Kidney (tissue), 14 donors: ENCODE measurements around the gene ERCC5. TPM values are rescaled to one million over a fixed set of nuclear protein-coding genes. Genes with fewer than 3 reads are reported as not detected.

Experiments
- DNase-seq, 5 donors: peaks; one replicate each; pipeline ENCODE4 v3.0.0-alpha.2; 2013 to 2020
- FAIRE-seq: peaks from 2 replicates; lab custom pipeline; 2012; peaks lifted over from hg19 to GRCh38; lab: Jason Lieb, UNC
- H3K27ac ChIP-seq, 2 donors: one replicate each; pipeline ENCODE4 v1.7.0; 2013; ENCODE audit warnings: low read depth in 2 of 2, low read length in 2 of 2, inconsistent platforms in 1 of 2
- H3K27me3 ChIP-seq: one replicate; pipeline ENCODE4 v1.7.1; 2013; ENCODE audit warnings: low read length, inconsistent platforms; ENCODE audit not compliant: control insufficient read depth, insufficient read depth
- H3K36me3 ChIP-seq, 3 donors: one replicate each; pipeline versions ENCODE4 v1.7.0 to v1.7.1; 2013; ENCODE audit warnings: low read length in 3 of 3, control low read depth in 1 of 3, inconsistent platforms in 1 of 3; ENCODE audit not compliant: insufficient read depth in 3 of 3, control insufficient read depth in 2 of 3
- H3K4me1 ChIP-seq, 3 donors: one replicate each; pipeline versions ENCODE4 v1.7.0 to v1.7.1; 2013; ENCODE audit warnings: low read length in 3 of 3, inconsistent platforms in 1 of 3, low read depth in 1 of 3; ENCODE audit not compliant: control insufficient read depth in 2 of 3, insufficient read depth in 2 of 3
- H3K4me3 ChIP-seq, 3 donors: one replicate each; pipeline versions ENCODE4 v1.7.0 to v1.8.1; 2013; ENCODE audit warnings: low read length in 3 of 3, control low read depth in 1 of 3, inconsistent platforms in 1 of 3
- H3K9ac ChIP-seq, 3 donors: one replicate each; pipeline versions ENCODE4 v1.7.0 to v1.7.1; 2013; ENCODE audit warnings: low read length in 3 of 3, control low read depth in 1 of 3, inconsistent platforms in 1 of 3
- H3K9me3 ChIP-seq, 3 donors: one replicate each; pipeline versions ENCODE4 v1.7.0 to v1.7.1; 2013; ENCODE audit warnings: low read length in 3 of 3, control low read depth in 1 of 3, inconsistent platforms in 1 of 3; ENCODE audit not compliant: control insufficient read depth in 2 of 3, insufficient read depth in 1 of 3
- intact Hi-C: fragments of 100-400 bp; cut with DNase I; formaldehyde crosslinking; loops from one replicate; pipeline ENCODE4 v1.11.1; 2022
- polyA plus RNA-seq: library from polyadenylated mRNA; stranded (reverse); fragments of 350-450 nt; fragmentation: Illumina TruSeq; extraction: RNeasy Lipid Tissue Mini Kit (QIAGEN cat#74804); gene quantifications from one replicate; pipeline ENCODE4 v1.2.3, GENCODE V29; 2014; ENCODE audit warnings: low read depth, low replicate concordance; ENCODE audit not compliant: insufficient read depth
- total RNA-seq: library from RNA; stranded (reverse); fragmentation: NEBNext Ultra II Directional; extraction: Animal tissue kit (Norgen Biotek cat#: 25700); gene quantifications from one replicate; pipeline ENCODE4 v1.2.1, GENCODE V29; 2021
- TF ChIP-seq, protein P1 (sequence below): IDR thresholded peaks from 3 replicates; pipeline ENCODE4 v1.5.1; 2012; ENCODE audit warnings: mild to moderate bottlenecking, moderate library complexity, borderline replicate concordance; ENCODE audit not compliant: insufficient read depth; ENCODE audit errors: extremely low read depth
- donor health status: control.
- donor health status: control.
- donor health status: control.
- donor health status: control.
- donor health status: control.
- donor health status: DM: yes; HTN: yes; CAD: no.
- donor health status: Normal renal cell carcinoma (clear cell type).

The ERCC5 gene
- total and polyA plus RNA-seq, 2 donors from 2014 or later: 37.4 to 56.0 TPM

DNA sequence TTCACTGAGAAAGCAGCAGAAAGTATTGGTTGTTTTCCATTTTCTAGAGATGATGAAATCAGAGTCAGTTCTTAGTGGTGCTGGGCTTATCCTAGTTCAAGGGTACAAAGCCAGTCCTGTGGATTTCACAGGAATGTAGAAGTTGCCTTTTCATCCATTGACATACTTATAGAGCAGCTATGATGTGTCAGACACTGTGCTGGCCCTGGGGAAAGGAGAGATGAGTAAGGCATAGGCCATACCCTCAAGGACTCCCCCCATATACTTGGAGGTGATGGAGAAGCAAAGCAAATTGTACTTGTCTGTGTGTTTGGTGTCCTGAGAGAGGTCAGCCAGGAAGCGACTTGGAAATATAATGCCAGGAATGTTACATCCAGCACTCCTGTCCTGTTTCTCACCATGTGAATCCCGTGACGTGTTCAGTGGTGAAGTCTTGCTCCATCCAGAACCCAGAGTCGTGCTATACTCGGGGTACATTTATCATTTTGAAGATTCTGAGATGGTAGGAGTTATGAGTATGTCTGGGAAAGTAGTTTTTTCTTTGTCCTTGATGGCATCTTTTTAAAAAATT, 22.6 kb downstream of the ERCC5 start:
- no peak overlapping the region for H3K27ac ChIP-seq
- FAIRE-seq (no peak), DNase-seq (no peak)
- H3K4me3 ChIP-seq: no peak overlapping the region
- no peaks in the 10 kb centered on the region for H3K27me3 ChIP-seq
- peaks cover 0 to 2% (median 0%) of the 10 kb centered on the region in 3 donors for H3K4me1 ChIP-seq
- TF ChIP-seq, protein P1, sequence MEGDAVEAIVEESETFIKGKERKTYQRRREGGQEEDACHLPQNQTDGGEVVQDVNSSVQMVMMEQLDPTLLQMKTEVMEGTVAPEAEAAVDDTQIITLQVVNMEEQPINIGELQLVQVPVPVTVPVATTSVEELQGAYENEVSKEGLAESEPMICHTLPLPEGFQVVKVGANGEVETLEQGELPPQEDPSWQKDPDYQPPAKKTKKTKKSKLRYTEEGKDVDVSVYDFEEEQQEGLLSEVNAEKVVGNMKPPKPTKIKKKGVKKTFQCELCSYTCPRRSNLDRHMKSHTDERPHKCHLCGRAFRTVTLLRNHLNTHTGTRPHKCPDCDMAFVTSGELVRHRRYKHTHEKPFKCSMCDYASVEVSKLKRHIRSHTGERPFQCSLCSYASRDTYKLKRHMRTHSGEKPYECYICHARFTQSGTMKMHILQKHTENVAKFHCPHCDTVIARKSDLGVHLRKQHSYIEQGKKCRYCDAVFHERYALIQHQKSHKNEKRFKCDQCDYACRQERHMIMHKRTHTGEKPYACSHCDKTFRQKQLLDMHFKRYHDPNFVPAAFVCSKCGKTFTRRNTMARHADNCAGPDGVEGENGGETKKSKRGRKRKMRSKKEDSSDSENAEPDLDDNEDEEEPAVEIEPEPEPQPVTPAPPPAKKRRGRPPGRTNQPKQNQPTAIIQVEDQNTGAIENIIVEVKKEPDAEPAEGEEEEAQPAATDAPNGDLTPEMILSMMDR: no peak
- peaks cover 4 to 53% (median 43%) of the 10 kb centered on the region in 3 donors for H3K36me3 ChIP-seq
- no peak overlapping the region for H3K9ac ChIP-seq
- no peaks in the 10 kb centered on the region for H3K9me3 ChIP-seq
- intact Hi-C loops: no loop called here

DNA sequence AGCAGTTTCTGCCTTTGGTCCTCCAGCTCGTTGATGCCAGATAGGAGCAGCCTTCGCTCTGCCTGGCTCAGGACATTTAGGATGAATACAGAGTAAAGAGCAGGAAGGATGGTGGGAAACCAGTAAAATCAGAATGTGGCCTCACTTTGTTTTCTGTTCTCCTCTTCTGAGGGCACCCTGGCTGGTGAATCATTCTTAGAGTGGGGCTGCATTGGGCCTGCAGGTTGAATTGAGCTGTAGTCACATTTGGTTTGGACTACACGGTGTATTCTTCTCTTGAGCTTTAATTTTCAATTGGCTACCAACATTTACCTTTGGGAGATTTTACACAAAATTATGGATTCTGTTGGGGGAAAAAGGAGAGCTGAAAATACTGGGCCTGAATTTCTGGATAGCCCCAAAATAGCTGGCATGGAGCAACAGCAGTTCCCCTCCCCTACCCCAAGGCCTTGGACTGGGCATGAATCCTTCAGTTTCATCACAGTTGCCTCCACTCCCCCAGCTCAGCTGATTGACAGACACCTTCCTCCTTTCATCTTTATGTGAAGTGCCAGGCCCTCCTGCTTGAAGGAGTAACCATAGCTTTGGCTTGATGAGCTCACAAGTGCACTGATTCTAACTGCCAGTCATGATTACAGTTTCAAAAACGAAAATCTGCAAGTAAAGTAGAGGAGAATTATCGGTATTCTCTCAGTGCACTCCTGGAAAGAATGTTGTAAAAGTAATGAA, 24.3 kb downstream of the ERCC5 start:
- Histone ChIP-seq H3K36me3 (peaks cover 4 to 46% (median 33%) of the 10 kb centered on the region in 3 donors), H3K9ac (no peak overlapping the region), H3K27me3 (no peaks in the 10 kb centered on the region), H3K4me1 (peaks cover 0 to 2% (median 0%) of the 10 kb centered on the region in 3 donors), H3K4me3 (no peak overlapping the region), H3K27ac (no peak overlapping the region), H3K9me3 (no peaks in the 10 kb centered on the region)
- FAIRE-seq: no peak
- no peak for DNase-seq
- TF ChIP-seq, protein P1: no peak
- intact Hi-C loops: no loop called here

DNA sequence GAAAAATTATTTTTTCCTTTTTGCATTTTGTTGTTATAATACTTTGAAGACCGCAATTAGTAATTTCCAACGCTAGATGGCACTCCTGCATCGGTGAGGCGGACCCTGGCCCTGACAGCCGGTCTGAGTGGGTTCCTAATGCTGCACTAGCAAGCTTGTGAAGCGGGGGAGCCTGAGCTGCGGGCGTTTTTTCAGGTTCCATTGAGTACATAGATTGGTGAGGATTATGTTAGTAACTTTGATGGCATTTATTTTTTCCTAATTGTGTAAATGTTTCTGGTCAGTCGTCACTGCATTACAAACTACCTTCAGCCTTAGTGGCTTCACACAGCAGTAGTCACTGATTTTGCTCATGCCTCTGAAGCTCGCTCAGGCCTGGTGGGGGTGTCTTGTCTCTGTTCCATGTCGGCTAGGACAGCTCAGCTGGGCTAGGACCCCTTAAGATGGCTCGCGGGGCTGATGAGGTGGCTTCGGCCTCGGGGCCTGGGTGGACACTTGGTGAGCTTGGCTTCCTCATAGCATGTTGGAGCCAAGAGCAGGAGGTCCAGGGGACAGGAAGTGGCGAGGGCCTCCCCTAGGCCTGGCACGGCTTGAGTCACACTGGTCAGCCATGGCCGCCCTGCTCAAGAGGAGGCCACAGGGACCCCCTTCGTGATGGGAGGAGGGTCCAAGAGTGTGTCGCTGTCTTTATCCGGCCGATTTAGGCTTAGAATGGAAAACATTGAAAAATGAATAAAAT, 25.0 kb downstream of the ERCC5 start:
- Histone ChIP-seq H3K36me3 (peaks cover 4 to 47% (median 29%) of the 10 kb centered on the region in 3 donors), H3K4me3 (no peak overlapping the region), H3K27ac (no peak overlapping the region), H3K27me3 (no peaks in the 10 kb centered on the region), H3K9ac (no peak overlapping the region), H3K9me3 (no peaks in the 10 kb centered on the region), H3K4me1 (peaks cover 0 to 2% (median 0%) of the 10 kb centered on the region in 3 donors)
- DNase-seq: peak; percentile 66 to 76 (median 69)
- peak; percentile 3 for FAIRE-seq
- intact Hi-C loops: no loop called here
- TF ChIP-seq, protein P1: peak; percentile 78
